K562 (cell line): ENCODE data around the gene PARP9. TPM values are rescaled to one million over a fixed set of nuclear protein-coding genes. Genes with fewer than 3 reads are reported as not detected.

Experiments used
- BRD4 ChIP-seq: fragments of 200-600 bp; sonication (generic); IDR thresholded peaks from 2 replicates; pipeline ENCODE4 v1.6.1; 2017; ENCODE audit warnings: inconsistent platforms
- CBFA2T3 ChIP-seq: fragments of 450-650 bp; IDR thresholded peaks from 2 replicates; pipeline ENCODE4 v1.6.1; 2017
- CREB1 ChIP-seq, 2 experiments: sonication (generic) in 1 of 2; formaldehyde crosslinking in 1 of 2; IDR thresholded peaks; 2 replicates each; pipeline versions ENCODE4 v1.6.1 to v1.8.0; 2012 to 2022; ENCODE audit warnings: inconsistent platforms in 1 of 2, mild to moderate bottlenecking in 1 of 2, missing genetic modification reagents in 1 of 2, moderate library complexity in 1 of 2
- CTBP1 ChIP-seq: fragments of 450-650 bp; IDR thresholded peaks from 2 replicates; pipeline ENCODE4 v1.6.1; 2016; ENCODE audit warnings: borderline replicate concordance
- HCFC1 ChIP-seq: IDR thresholded peaks from 2 replicates; pipeline ENCODE4 v1.6.1; 2012; ENCODE audit warnings: low read depth, low read length, improper control_type of control experiment
- HNRNPL ChIP-seq: fragments of 200-400 bp; formaldehyde crosslinking; IDR thresholded peaks from 2 replicates; pipeline ENCODE4 v1.6.1; 2017; ENCODE audit warnings: low read depth, mild to moderate bottlenecking, low read length
- MBD2 ChIP-seq: sonication (generic); IDR thresholded peaks from 2 replicates; pipeline ENCODE4 v1.6.1; 2016; ENCODE audit warnings: low read depth, borderline replicate concordance
- PHF21A ChIP-seq: fragments of 450-650 bp; IDR thresholded peaks from 2 replicates; pipeline ENCODE4 v1.6.1; 2017; ENCODE audit warnings: low read depth, borderline replicate concordance
- PHF8 ChIP-seq: fragments of 200-600 bp; sonication (generic); IDR thresholded peaks from 2 replicates; pipeline ENCODE4 v1.6.1; 2012; ENCODE audit warnings: mixed run types, mild to moderate bottlenecking, inconsistent platforms, low read length, moderate library complexity, borderline replicate concordance
- POLR2H ChIP-seq: IDR thresholded peaks from 2 replicates; pipeline ENCODE4 v1.6.1; 2016; ENCODE audit warnings: missing genetic modification characterization, low read depth, mild to moderate bottlenecking, control low read depth, missing compliant biosample characterization, moderate library complexity
- RBFOX2 ChIP-seq: fragments of 200-400 bp; formaldehyde crosslinking; IDR thresholded peaks from 2 replicates; pipeline ENCODE4 v1.6.1; 2017; ENCODE audit warnings: low read depth, mild to moderate bottlenecking, low read length, moderate library complexity
- RFX1 ChIP-seq: fragments of 450-650 bp; IDR thresholded peaks from 2 replicates; pipeline ENCODE4 v1.6.1; 2016; ENCODE audit warnings: mild to moderate bottlenecking, moderate library complexity
- SAP30 ChIP-seq: fragments of 200-600 bp; sonication (generic); IDR thresholded peaks from 2 replicates; pipeline ENCODE4 v1.6.1; 2012; ENCODE audit warnings: borderline replicate concordance, low read depth, mild to moderate bottlenecking, moderate library complexity, low read length, control low read depth, inconsistent platforms; ENCODE audit not compliant: insufficient read depth, poor library complexity, severe bottlenecking
- SIN3A ChIP-seq, 2 experiments: fragments of 150-350 bp in 1 of 2; IDR thresholded peaks; 2 replicates each; pipeline ENCODE4 v1.6.1; 2011 to 2016; ENCODE audit warnings: borderline replicate concordance in 2 of 2, low read depth in 2 of 2, low read length in 2 of 2, mild to moderate bottlenecking in 2 of 2, moderate library complexity in 2 of 2; ENCODE audit not compliant: control insufficient read depth in 1 of 2
- TARDBP ChIP-seq: fragments of 450-650 bp; IDR thresholded peaks from 2 replicates; pipeline ENCODE4 v1.6.1; 2016
- TGIF2 ChIP-seq: sonication (generic); formaldehyde crosslinking; IDR thresholded peaks from 2 replicates; pipeline ENCODE4 v1.8.1; 2022; ENCODE audit warnings: mild to moderate bottlenecking, missing genetic modification reagents, moderate library complexity
- TRIM24 ChIP-seq, 2 experiments: fragments of 450-650 bp; IDR thresholded peaks; 2 replicates each; pipeline ENCODE4 v1.6.1; 2016
- ZBED1 ChIP-seq: IDR thresholded peaks from 2 replicates; pipeline ENCODE4 v1.6.1; 2014
- ZNF121 ChIP-seq: sonication (generic); formaldehyde crosslinking; conservative IDR thresholded peaks from 2 replicates; pipeline ENCODE4 v1.8.0; 2022; ENCODE audit warnings: missing genetic modification reagents
- polyA plus RNA-seq, 8 experiments: library from polyadenylated mRNA; depleted of rRNA in 4 of 8; stranded (reverse) in 5 of 8; unstranded in 3 of 8; fragments of >200 nt; fragmentation: Nextera tagmentation in 2 of 8; fragmentation: Illumina TruSeq in 1 of 8; extraction: Ambion mirVana in 2 of 8; extraction: Trizol in 1 of 8; gene quantifications; 2 replicates each; pipeline versions ENCODE4 v1.2.1 to v1.2.3, GENCODE V29; 2011 to 2014; ENCODE audit warnings: inconsistent platforms in 1 of 8, missing spikeins in 1 of 8
- total RNA-seq, 7 experiments: library from RNA; depleted of rRNA in 6 of 7; stranded (reverse); fragments of >200 nt in 6 of 7; fragmentation: Illumina TruSeq in 2 of 7; extraction: Trizol in 2 of 7; gene quantifications; 2 replicates each; pipeline versions ENCODE4 v1.2.1 to v1.2.3, GENCODE V29; 2011 to 2021; ENCODE audit warnings: low replicate concordance in 1 of 7
- TF ChIP-seq, protein P1 (sequence below): sonication (generic); formaldehyde crosslinking; IDR thresholded peaks from 2 replicates; pipeline ENCODE4 v1.8.1; 2022; ENCODE audit warnings: missing genetic modification reagents
- TF ChIP-seq, protein P2 (sequence below): fragments of 450-650 bp; formaldehyde crosslinking; IDR thresholded peaks from 2 replicates; pipeline ENCODE4 v1.4.0; 2020; ENCODE audit warnings: mild to moderate bottlenecking, moderate library complexity
- TF ChIP-seq, protein P3 (sequence below): IDR thresholded peaks from 2 replicates; pipeline ENCODE4 v1.6.1; 2011; ENCODE audit warnings: borderline replicate concordance, low read depth, mild to moderate bottlenecking, moderate library complexity, low read length; ENCODE audit not compliant: insufficient read depth, poor library complexity, severe bottlenecking

The PARP9 gene
- total and polyA plus RNA-seq, 9 of the 15 experiments (the other 6 are each of a cell fraction or from before 2014, with no cell fraction given): 2.1 to 4.8 (median 3.4) TPM

DNA sequence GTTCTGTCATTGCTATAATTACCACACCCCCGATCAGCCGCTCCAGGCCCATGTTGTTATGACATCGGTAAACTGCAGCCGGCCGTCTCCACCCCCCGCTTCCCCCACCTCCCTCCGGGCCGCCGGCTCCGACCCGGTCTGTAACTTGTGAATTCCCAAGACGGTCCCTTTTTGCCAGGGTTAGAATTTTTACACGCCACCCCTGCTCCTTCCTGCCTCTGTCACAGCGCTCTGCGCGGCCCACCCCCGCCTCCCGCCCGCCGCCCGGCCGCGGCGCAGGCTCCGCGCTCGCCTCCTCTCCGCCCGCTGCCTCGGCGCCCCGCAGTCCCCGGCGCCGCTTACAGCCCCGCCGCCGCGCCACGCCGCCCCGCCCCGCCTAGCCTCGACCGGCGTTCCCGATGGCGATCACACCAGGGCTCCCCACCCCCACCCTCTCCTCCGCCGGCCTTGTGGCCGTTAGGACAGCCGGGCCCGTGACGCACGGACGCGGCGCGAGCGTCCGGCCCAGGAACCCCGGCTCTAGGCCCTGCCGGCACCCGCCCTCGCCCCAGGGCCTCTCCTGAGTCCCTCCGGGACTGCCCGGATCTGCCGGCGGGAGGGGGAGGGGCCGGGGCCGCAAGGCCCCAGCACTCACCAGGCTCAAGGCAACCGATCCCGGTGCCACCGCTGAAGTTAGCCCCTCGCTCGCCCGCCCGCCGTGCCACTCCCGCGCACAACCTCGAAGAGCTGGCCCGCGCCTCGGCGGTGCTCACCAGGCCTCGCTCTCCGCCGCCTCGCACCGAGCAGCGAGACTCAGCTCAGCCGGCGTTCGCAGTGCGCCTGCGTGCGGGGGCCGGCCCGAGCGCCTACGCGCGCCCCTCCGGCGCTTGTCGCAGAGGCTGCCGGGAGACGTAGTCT, 49.7 kb downstream of the PARP9 start, which contains the start of gene KPNA1 (continued):
- TF ChIP-seq SAP30: peak; percentile 22
- peak; percentile 99 for TF ChIP-seq ZNF121 (CRISPR knock-in tag)
- peak; percentile 89 to 94; a peak in 3 of 4 replicates for TF ChIP-seq SIN3A (IDR thresholded peaks at IDR 0.05; ENCODE audit: borderline replicate concordance in 2 of 2, control insufficient read depth in 1 of 2, low read depth in 2 of 2, low read length in 2 of 2)
- TF ChIP-seq CTBP1: peak; percentile 51
- 0 out of 2 replicates have a peak, but pooled peaks have one; percentile 2 for TF ChIP-seq CBFA2T3
- TF ChIP-seq TGIF2 (CRISPR knock-in tag): peak; percentile 59; the same call in 1 of the 2 replicates
- TF ChIP-seq, protein P1, sequence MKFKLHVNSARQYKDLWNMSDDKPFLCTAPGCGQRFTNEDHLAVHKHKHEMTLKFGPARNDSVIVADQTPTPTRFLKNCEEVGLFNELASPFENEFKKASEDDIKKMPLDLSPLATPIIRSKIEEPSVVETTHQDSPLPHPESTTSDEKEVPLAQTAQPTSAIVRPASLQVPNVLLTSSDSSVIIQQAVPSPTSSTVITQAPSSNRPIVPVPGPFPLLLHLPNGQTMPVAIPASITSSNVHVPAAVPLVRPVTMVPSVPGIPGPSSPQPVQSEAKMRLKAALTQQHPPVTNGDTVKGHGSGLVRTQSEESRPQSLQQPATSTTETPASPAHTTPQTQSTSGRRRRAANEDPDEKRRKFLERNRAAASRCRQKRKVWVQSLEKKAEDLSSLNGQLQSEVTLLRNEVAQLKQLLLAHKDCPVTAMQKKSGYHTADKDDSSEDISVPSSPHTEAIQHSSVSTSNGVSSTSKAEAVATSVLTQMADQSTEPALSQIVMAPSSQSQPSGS (CRISPR knock-in tag): 0 out of 2 replicates have a peak, but pooled peaks have one; percentile 26
- TF ChIP-seq ZBED1: 0 out of 2 replicates have a peak, but pooled peaks have one; percentile 21
- peak; percentile 95 for TF ChIP-seq RBFOX2
- TF ChIP-seq MBD2: peak; percentile 40; the same call in 1 of the 2 replicates
- peak; percentile 87; the same call in 1 of the 2 replicates for TF ChIP-seq PHF8
- TF ChIP-seq TRIM24 (IDR thresholded peaks at IDR 0.05): peak in 1 of 2 experiments; percentile 15; a peak in 1 of 4 replicates
- TF ChIP-seq, protein P2, sequence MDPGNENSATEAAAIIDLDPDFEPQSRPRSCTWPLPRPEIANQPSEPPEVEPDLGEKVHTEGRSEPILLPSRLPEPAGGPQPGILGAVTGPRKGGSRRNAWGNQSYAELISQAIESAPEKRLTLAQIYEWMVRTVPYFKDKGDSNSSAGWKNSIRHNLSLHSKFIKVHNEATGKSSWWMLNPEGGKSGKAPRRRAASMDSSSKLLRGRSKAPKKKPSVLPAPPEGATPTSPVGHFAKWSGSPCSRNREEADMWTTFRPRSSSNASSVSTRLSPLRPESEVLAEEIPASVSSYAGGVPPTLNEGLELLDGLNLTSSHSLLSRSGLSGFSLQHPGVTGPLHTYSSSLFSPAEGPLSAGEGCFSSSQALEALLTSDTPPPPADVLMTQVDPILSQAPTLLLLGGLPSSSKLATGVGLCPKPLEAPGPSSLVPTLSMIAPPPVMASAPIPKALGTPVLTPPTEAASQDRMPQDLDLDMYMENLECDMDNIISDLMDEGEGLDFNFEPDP: no peak
- TF ChIP-seq HCFC1: peak; percentile 90
- TF ChIP-seq, protein P3, sequence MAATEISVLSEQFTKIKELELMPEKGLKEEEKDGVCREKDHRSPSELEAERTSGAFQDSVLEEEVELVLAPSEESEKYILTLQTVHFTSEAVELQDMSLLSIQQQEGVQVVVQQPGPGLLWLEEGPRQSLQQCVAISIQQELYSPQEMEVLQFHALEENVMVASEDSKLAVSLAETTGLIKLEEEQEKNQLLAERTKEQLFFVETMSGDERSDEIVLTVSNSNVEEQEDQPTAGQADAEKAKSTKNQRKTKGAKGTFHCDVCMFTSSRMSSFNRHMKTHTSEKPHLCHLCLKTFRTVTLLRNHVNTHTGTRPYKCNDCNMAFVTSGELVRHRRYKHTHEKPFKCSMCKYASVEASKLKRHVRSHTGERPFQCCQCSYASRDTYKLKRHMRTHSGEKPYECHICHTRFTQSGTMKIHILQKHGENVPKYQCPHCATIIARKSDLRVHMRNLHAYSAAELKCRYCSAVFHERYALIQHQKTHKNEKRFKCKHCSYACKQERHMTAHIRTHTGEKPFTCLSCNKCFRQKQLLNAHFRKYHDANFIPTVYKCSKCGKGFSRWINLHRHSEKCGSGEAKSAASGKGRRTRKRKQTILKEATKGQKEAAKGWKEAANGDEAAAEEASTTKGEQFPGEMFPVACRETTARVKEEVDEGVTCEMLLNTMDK: no peak
- no peak for TF ChIP-seq TARDBP
- TF ChIP-seq PHF21A: 0 out of 2 replicates have a peak, but pooled peaks have one; percentile 13
- peak; percentile 75; the same call in 1 of the 2 replicates for TF ChIP-seq CREB1 (IDR thresholded peaks at IDR 0.05)
- TF ChIP-seq CREB1 (CRISPR knock-in tag; IDR thresholded peaks at IDR 0.05): peak; percentile 70
- TF ChIP-seq BRD4: peak; percentile 90; the same call in 1 of the 2 replicates
- TF ChIP-seq HNRNPL: 0 out of 2 replicates have a peak, but pooled peaks have one; percentile 28
- TF ChIP-seq POLR2H (tag): 0 out of 2 replicates have a peak, but pooled peaks have one; percentile 50
- TF ChIP-seq RFX1: peak; percentile 61
